Bronchial epithelial cell (primary cell): ENCODE measurements around the gene NID2. TPM values are rescaled to one million over a fixed set of nuclear protein-coding genes. Genes with fewer than 3 reads are reported as not detected.

Experiments
- DNase-seq: peaks from one replicate; pipeline ENCODE4 v3.0.0-alpha.2; 2010; ENCODE audit warnings: low read depth
- FAIRE-seq: peaks from 2 replicates; lab custom pipeline; 2011; peaks lifted over from hg19 to GRCh38; lab: Jason Lieb, UNC
- H3K27me3 ChIP-seq: 2 replicates; pipeline ENCODE4 v1.5.1; 2011; ENCODE audit warnings: low read length; ENCODE audit not compliant: control insufficient read depth, insufficient read depth
- H3K36me3 ChIP-seq: 2 replicates; pipeline ENCODE4 v1.5.1; 2011; ENCODE audit warnings: low read length; ENCODE audit not compliant: control insufficient read depth, insufficient read depth
- H3K4me3 ChIP-seq: 2 replicates; pipeline ENCODE4 v1.5.1; 2011; ENCODE audit warnings: mild to moderate bottlenecking, low read depth, low read length, control low read depth
- total RNA-seq: library from RNA; depleted of rRNA; stranded (reverse); fragments of >200 nt; gene quantifications from 2 replicates; pipeline ENCODE4 v1.2.1, GENCODE V29; 2014
- TF ChIP-seq, protein P1 (sequence below): IDR thresholded peaks from 2 replicates; pipeline ENCODE4 v1.5.1; 2011; ENCODE audit warnings: mild to moderate bottlenecking, moderate library complexity, low read length, control low read depth, inconsistent platforms; ENCODE audit not compliant: insufficient read depth, severe bottlenecking

Gene NID2
- total RNA-seq, 1 donor from 2014 or later: 3.9 TPM

GRCh38 chr14:51959928-51960327, 108.9 kb downstream of the NID2 start:
- DNase-seq (no peak), FAIRE-seq (no peak)
- TF ChIP-seq, protein P1, sequence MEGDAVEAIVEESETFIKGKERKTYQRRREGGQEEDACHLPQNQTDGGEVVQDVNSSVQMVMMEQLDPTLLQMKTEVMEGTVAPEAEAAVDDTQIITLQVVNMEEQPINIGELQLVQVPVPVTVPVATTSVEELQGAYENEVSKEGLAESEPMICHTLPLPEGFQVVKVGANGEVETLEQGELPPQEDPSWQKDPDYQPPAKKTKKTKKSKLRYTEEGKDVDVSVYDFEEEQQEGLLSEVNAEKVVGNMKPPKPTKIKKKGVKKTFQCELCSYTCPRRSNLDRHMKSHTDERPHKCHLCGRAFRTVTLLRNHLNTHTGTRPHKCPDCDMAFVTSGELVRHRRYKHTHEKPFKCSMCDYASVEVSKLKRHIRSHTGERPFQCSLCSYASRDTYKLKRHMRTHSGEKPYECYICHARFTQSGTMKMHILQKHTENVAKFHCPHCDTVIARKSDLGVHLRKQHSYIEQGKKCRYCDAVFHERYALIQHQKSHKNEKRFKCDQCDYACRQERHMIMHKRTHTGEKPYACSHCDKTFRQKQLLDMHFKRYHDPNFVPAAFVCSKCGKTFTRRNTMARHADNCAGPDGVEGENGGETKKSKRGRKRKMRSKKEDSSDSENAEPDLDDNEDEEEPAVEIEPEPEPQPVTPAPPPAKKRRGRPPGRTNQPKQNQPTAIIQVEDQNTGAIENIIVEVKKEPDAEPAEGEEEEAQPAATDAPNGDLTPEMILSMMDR: no peak
- H3K36me3 ChIP-seq: no peaks in the 10 kb centered on the region
- peaks cover 1% of the 10 kb centered on the region for H3K27me3 ChIP-seq
- no peak overlapping the region for H3K4me3 ChIP-seq

GRCh38 chr14:51957950-51958349, 110.9 kb downstream of the NID2 start:
- no peak overlapping the region for H3K4me3 ChIP-seq
- no peaks in the 10 kb centered on the region for H3K36me3 ChIP-seq
- TF ChIP-seq, protein P1: no peak
- DNase-seq (no peak), FAIRE-seq (no peak)
- peaks cover 1% of the 10 kb centered on the region for H3K27me3 ChIP-seq

Other genes starting within 250 kb of the NID2 start
- gene GNG2, start 208.4 kb downstream of the NID2 start, total RNA-seq: not detected in 2 replicates
- gene RTRAF, start 79.5 kb downstream of the NID2 start, total RNA-seq: 54.8 and 69.2 TPM in 2 replicates
- gene PTGDR, start 198.6 kb upstream of the NID2 start, total RNA-seq: not detected in 2 replicates
- gene PTGER2, start 245.3 kb upstream of the NID2 start, total RNA-seq: under 0.01 TPM in 1 of 2 replicates, not detected in the other